HEK293 (cell line): ENCODE measurements around the gene LRRC8D.
A peak's percentile ranks its signal among the peaks of the same experiment; 100 is the strongest.

Source experiments
- CTCF ChIA-PET: fragments of 350-600 bp; formaldehyde crosslinking; extraction: SDS; loops from one replicate; lab custom pipeline; 2021; ENCODE audit warnings: antibody characterized with exemption; lab: Yijun Ruan, JAX
- POLR2A ChIA-PET: fragments of 300-600 bp; formaldehyde crosslinking; extraction: SDS; loops from one replicate; lab custom pipeline; 2020; ENCODE audit warnings: antibody characterized with exemption, inconsistent platforms; lab: Yijun Ruan, JAX
- H3K27ac ChIP-seq: fragments of 200-500 bp; sonication (Bioruptor generic); 2 replicates; pipeline ENCODE4 v1.5.1; 2014; ENCODE audit warnings: low read depth, low read length, control low read depth, inconsistent platforms; ENCODE audit errors: extremely low read depth
- H3K36me3 ChIP-seq, 2 experiments: fragments of 200-500 bp in 1 of 2; sonication (Bioruptor generic) in 1 of 2; 1 replicate in 1 of 2; 2 replicates in 1 of 2; pipeline ENCODE4 v1.5.1; 2014 to 2017; ENCODE audit warnings: inconsistent platforms in 2 of 2, low read length in 2 of 2; ENCODE audit not compliant: control insufficient read depth in 2 of 2, insufficient read depth in 1 of 2
- H3K4me1 ChIP-seq: fragments of 200-500 bp; sonication (Bioruptor generic); 2 replicates; pipeline ENCODE4 v1.5.1; 2014; ENCODE audit warnings: mild to moderate bottlenecking, low read length, inconsistent platforms; ENCODE audit not compliant: control insufficient read depth, insufficient read depth
- H3K4me3 ChIP-seq: 2 replicates; pipeline ENCODE4 v1.5.1; 2011; ENCODE audit warnings: low read depth, mild to moderate bottlenecking, control low read depth, low read length, moderate library complexity
- H3K9me3 ChIP-seq: fragments of 200-500 bp; sonication (Bioruptor generic); 2 replicates; pipeline ENCODE4 v1.5.1; 2014; ENCODE audit warnings: low read depth, low read length, inconsistent platforms; ENCODE audit not compliant: control insufficient read depth, insufficient read depth
- HOXA7 ChIP-seq: sonication (generic); formaldehyde crosslinking; IDR thresholded peaks from 2 replicates; pipeline ENCODE4 v1.8.1; 2022; ENCODE audit warnings: missing genetic modification reagents, borderline replicate concordance
- HOXC10 ChIP-seq: sonication (generic); formaldehyde crosslinking; IDR thresholded peaks from 2 replicates; pipeline ENCODE4 v1.8.1; 2023; ENCODE audit warnings: mild to moderate bottlenecking, missing genetic modification reagents
- PATZ1 ChIP-seq: fragments of 450-650 bp; formaldehyde crosslinking; IDR thresholded peaks from 2 replicates; pipeline ENCODE4 v1.5.1; 2016; ENCODE audit warnings: missing biosample characterization, missing genetic modification characterization
- TSHZ1 ChIP-seq: fragments of 450-650 bp; formaldehyde crosslinking; IDR thresholded peaks from 2 replicates; pipeline ENCODE4 v1.5.1; 2016; ENCODE audit warnings: missing biosample characterization, missing genetic modification characterization, borderline replicate concordance
- ZBTB7A ChIP-seq: fragments of 450-650 bp; formaldehyde crosslinking; IDR thresholded peaks from 2 replicates; pipeline ENCODE4 v1.5.1; 2016; ENCODE audit warnings: low read depth, missing biosample characterization, missing genetic modification characterization
- ZFHX2 ChIP-seq: fragments of 450-650 bp; formaldehyde crosslinking; conservative IDR thresholded peaks from 2 replicates; pipeline ENCODE4 v1.5.1; 2016; ENCODE audit warnings: missing biosample characterization, missing genetic modification characterization
- ZNF138 ChIP-seq: fragments of 450-650 bp; formaldehyde crosslinking; IDR thresholded peaks from 2 replicates; pipeline ENCODE4 v1.5.1; 2016; ENCODE audit warnings: missing biosample characterization, missing genetic modification characterization, borderline replicate concordance
- ZNF146 ChIP-seq: fragments of 450-650 bp; formaldehyde crosslinking; IDR thresholded peaks from 2 replicates; pipeline ENCODE4 v1.5.1; 2016; ENCODE audit warnings: missing biosample characterization, missing genetic modification characterization
- ZNF148 ChIP-seq: fragments of 450-650 bp; formaldehyde crosslinking; IDR thresholded peaks from 2 replicates; pipeline ENCODE4 v1.5.0; 2017; ENCODE audit warnings: missing biosample characterization, missing genetic modification characterization, borderline replicate concordance
- ZNF19 ChIP-seq: fragments of 450-650 bp; formaldehyde crosslinking; IDR thresholded peaks from 2 replicates; pipeline ENCODE4; 2016; ENCODE audit warnings: missing biosample characterization, missing genetic modification characterization, low read depth
- ZNF341 ChIP-seq: fragments of 450-650 bp; formaldehyde crosslinking; IDR thresholded peaks from 2 replicates; pipeline ENCODE4; 2016; ENCODE audit warnings: low read depth, missing biosample characterization, missing genetic modification characterization
- ZNF433 ChIP-seq: fragments of 450-650 bp; formaldehyde crosslinking; IDR thresholded peaks from 2 replicates; pipeline ENCODE4 v1.5.1; 2016; ENCODE audit warnings: missing biosample characterization, missing genetic modification characterization, low read depth
- ZNF626 ChIP-seq: fragments of 450-650 bp; sonication (Bioruptor Pico); formaldehyde crosslinking; IDR thresholded peaks from 2 replicates; pipeline ENCODE4 v1.5.1; 2018; ENCODE audit warnings: missing biosample characterization, missing genetic modification characterization, inconsistent platforms
- ZNF677 ChIP-seq: fragments of 450-650 bp; IDR thresholded peaks from 2 replicates; pipeline ENCODE4 v1.5.0; 2018; ENCODE audit warnings: missing biosample characterization, mild to moderate bottlenecking, missing genetic modification characterization, moderate library complexity
- ZNF704 ChIP-seq: fragments of 450-650 bp; formaldehyde crosslinking; IDR thresholded peaks from 2 replicates; pipeline ENCODE4 v1.5.1; 2016; ENCODE audit warnings: missing biosample characterization, missing genetic modification characterization
- ZNF777 ChIP-seq: fragments of 450-650 bp; formaldehyde crosslinking; IDR thresholded peaks from 2 replicates; pipeline ENCODE4 v1.5.1; 2017; ENCODE audit warnings: missing biosample characterization, missing genetic modification characterization, borderline replicate concordance
- ZNF843 ChIP-seq: fragments of 450-650 bp; formaldehyde crosslinking; IDR thresholded peaks from 2 replicates; pipeline ENCODE4 v1.5.1; 2016; ENCODE audit warnings: missing biosample characterization, missing genetic modification characterization
- ZSCAN18 ChIP-seq: fragments of 450-650 bp; formaldehyde crosslinking; IDR thresholded peaks from 2 replicates; pipeline ENCODE4 v1.5.1; 2016; ENCODE audit warnings: missing biosample characterization, missing genetic modification characterization
- TF ChIP-seq, protein P1 (sequence below): fragments of 450-650 bp; formaldehyde crosslinking; IDR thresholded peaks from 2 replicates; pipeline ENCODE4 v1.5.1; 2016; ENCODE audit warnings: missing biosample characterization, missing genetic modification characterization

Gene LRRC8D

GRCh38 chr1:89781494-89782126, 39.2 kb upstream of the LRRC8D start:
- Histone ChIP-seq H3K4me1 (no peaks in the 10 kb centered on the region), H3K9me3 (no peaks in the 10 kb centered on the region), H3K27ac (no peak overlapping the region), H3K4me3 (no peak overlapping the region), H3K36me3 (no peaks in the 10 kb centered on the region)
- peak; percentile 48 for TF ChIP-seq ZFHX2 (tag by site-specific recombination)
- TF ChIP-seq ZNF341 (tag by site-specific recombination), result peak; percentile 33; the same call in 1 of the 2 replicates
- TF ChIP-seq ZNF433 (tag by site-specific recombination), result no peak
- TF ChIP-seq ZNF148 (tag by site-specific recombination), result no peak
- POLR2A ChIA-PET, result interaction anchor here (0.5 kb wide), 1 partner anchor 368 kb away, joined by 3 read pairs; no protein-coding TSS in a partner anchor
- CTCF ChIA-PET, result interaction anchor here (0.6 to 3.5 kb wide), 13 partner anchors 10 to 1599 kb away, joined by 3 to 17 read pairs (median 5); no protein-coding TSS in a partner anchor

DNA sequence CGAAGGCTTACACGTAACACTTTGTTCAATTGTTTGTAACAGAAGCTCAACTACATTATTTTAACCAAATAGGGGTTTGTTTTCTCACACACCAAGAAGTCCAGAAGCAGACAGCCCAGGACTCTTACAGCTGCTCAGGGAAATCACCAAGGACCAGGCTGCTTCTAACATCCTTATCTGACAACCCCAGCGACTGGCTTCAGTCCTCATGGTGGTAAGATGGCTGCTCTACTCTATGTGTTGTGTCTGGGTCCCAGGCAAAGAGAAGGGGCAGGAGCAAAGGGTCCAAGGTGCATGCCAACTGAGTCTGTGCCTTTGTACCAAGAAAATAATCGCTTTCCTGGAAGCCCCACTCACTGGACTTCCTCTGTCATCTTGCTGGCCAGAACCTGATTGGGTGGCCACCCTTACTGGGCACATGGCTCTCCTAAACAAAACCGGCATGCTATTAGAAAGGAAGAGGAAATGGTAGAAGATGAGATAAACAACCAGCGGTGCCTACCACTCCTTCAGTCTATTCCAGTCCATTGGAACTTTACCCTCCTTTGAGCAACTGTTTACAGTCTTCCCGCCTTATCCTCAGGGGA, 34.1 kb upstream of the LRRC8D start:
- Histone ChIP-seq H3K4me3 (no peak overlapping the region), H3K9me3 (no peaks in the 10 kb centered on the region), H3K36me3 (no peaks in the 10 kb centered on the region), H3K4me1 (no peaks in the 10 kb centered on the region)
- ChIA-PET POLR2A (no interaction called here), CTCF (interaction anchor here (0.6 to 0.7 kb wide), 2 partner anchors 18 to 301 kb away, joined by 3 to 4 read pairs; no protein-coding TSS in a partner anchor)
- no peak for TF ChIP-seq ZNF626 (tag by site-specific recombination)
- no peak for TF ChIP-seq TSHZ1 (tag by site-specific recombination)
- TF ChIP-seq HOXA7 (CRISPR knock-in tag), result no peak
- no peak for TF ChIP-seq ZNF138 (tag by site-specific recombination)
- TF ChIP-seq ZNF146, result no peak
- TF ChIP-seq ZNF677 (tag by site-specific recombination), result no peak
- no peak for TF ChIP-seq ZNF843 (tag by site-specific recombination)
- no peak for TF ChIP-seq ZNF704 (tag by site-specific recombination)
- TF ChIP-seq ZSCAN18 (tag by site-specific recombination), result no peak
- TF ChIP-seq ZBTB7A (tag by site-specific recombination), result no peak
- no peak for TF ChIP-seq PATZ1 (tag by site-specific recombination)
- no peak for TF ChIP-seq ZNF777 (tag by site-specific recombination)
- TF ChIP-seq ZNF19 (tag by site-specific recombination), result no peak
- TF ChIP-seq HOXC10, result no peak
- TF ChIP-seq, protein P1, sequence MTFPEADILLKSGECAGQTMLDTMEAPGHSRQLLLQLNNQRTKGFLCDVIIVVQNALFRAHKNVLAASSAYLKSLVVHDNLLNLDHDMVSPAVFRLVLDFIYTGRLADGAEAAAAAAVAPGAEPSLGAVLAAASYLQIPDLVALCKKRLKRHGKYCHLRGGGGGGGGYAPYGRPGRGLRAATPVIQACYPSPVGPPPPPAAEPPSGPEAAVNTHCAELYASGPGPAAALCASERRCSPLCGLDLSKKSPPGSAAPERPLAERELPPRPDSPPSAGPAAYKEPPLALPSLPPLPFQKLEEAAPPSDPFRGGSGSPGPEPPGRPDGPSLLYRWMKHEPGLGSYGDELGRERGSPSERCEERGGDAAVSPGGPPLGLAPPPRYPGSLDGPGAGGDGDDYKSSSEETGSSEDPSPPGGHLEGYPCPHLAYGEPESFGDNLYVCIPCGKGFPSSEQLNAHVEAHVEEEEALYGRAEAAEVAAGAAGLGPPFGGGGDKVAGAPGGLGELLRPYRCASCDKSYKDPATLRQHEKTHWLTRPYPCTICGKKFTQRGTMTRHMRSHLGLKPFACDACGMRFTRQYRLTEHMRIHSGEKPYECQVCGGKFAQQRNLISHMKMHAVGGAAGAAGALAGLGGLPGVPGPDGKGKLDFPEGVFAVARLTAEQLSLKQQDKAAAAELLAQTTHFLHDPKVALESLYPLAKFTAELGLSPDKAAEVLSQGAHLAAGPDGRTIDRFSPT (tag by site-specific recombination), result no peak
- TF ChIP-seq, all 188 proteins: peak for 0
- no peak overlapping the region for H3K27ac ChIP-seq
